GM12878 (cell line): ENCODE measurements around the gene PRSS36. TPM values are rescaled to one million over a fixed set of nuclear protein-coding genes. Genes with fewer than 3 reads are reported as not detected.

Source experiments
- YY1 ChIP-seq: IDR thresholded peaks from 2 replicates; pipeline ENCODE4 v1.6.1; 2011; ENCODE audit warnings: low read depth, mild to moderate bottlenecking, low read length
- ZBTB11 ChIP-seq: fragments of 450-650 bp; formaldehyde crosslinking; IDR thresholded peaks from 2 replicates; pipeline ENCODE4 v1.5.0; 2022; ENCODE audit warnings: mild to moderate bottlenecking, missing genetic modification characterization
- ZBTB40 ChIP-seq: fragments of 450-650 bp; IDR thresholded peaks from 2 replicates; pipeline ENCODE4 v1.6.1; 2016; ENCODE audit warnings: mild to moderate bottlenecking, moderate library complexity, borderline replicate concordance
- polyA plus RNA-seq, 11 experiments: library from polyadenylated mRNA; depleted of rRNA in 4 of 11; unstranded in 6 of 11; stranded (reverse) in 5 of 11; fragments of >200 nt; fragmentation: Nextera tagmentation in 4 of 11; fragmentation: Illumina TruSeq in 1 of 11; extraction: Ambion mirVana in 4 of 11; extraction: Trizol in 1 of 11; gene quantifications; 1 replicate in 1 of 11; 2 replicates in 10 of 11; pipeline versions ENCODE4 v1.2.1 to v1.2.3, GENCODE V29; 2011 to 2016; ENCODE audit warnings: inconsistent platforms in 2 of 11, missing spikeins in 2 of 11, low read depth in 1 of 11
- total RNA-seq, 4 experiments: library from RNA; depleted of rRNA in 3 of 4; stranded (reverse); fragments of >200 nt in 3 of 4; fragmentation: Illumina TruSeq in 1 of 4; extraction: Trizol in 1 of 4; gene quantifications; 2 replicates each; pipeline versions ENCODE4 v1.2.1 to v1.2.3, GENCODE V29; 2013 to 2021

PRSS36 gene
- total and polyA plus RNA-seq, 10 of the 15 experiments (the other 5 are each of a cell fraction or from before 2014, with no cell fraction given): 0.11 to 1.1 (median 0.17) TPM; not detected in 3

- TF ChIP-seq ZBTB40 (peak; percentile 50; the same call in 1 of the 2 replicates), ZBTB11 (no peak), YY1 (peak; percentile 71; the same call in 1 of the 2 replicates)
These were observed 55.3 kb downstream of the PRSS36 start, which contains the start of gene VKORC1 (continued) for GRCh38 chr16:31094424-31095120.
